HEK293 (cell line): ENCODE data around the gene NUDT22.

Experiments
- CTCF ChIA-PET: fragments of 350-600 bp; formaldehyde crosslinking; extraction: SDS; loops from one replicate; lab custom pipeline; 2021; ENCODE audit warnings: antibody characterized with exemption; lab: Yijun Ruan, JAX
- POLR2A ChIA-PET: fragments of 300-600 bp; formaldehyde crosslinking; extraction: SDS; loops from one replicate; lab custom pipeline; 2020; ENCODE audit warnings: antibody characterized with exemption, inconsistent platforms; lab: Yijun Ruan, JAX
- H3K27ac ChIP-seq: fragments of 200-500 bp; sonication (Bioruptor generic); 2 replicates; pipeline ENCODE4 v1.5.1; 2014; ENCODE audit warnings: low read depth, low read length, control low read depth, inconsistent platforms; ENCODE audit errors: extremely low read depth
- H3K36me3 ChIP-seq, 2 experiments: fragments of 200-500 bp in 1 of 2; sonication (Bioruptor generic) in 1 of 2; 1 replicate in 1 of 2; 2 replicates in 1 of 2; pipeline ENCODE4 v1.5.1; 2014 to 2017; ENCODE audit warnings: inconsistent platforms in 2 of 2, low read length in 2 of 2; ENCODE audit not compliant: control insufficient read depth in 2 of 2, insufficient read depth in 1 of 2
- H3K4me1 ChIP-seq: fragments of 200-500 bp; sonication (Bioruptor generic); 2 replicates; pipeline ENCODE4 v1.5.1; 2014; ENCODE audit warnings: mild to moderate bottlenecking, low read length, inconsistent platforms; ENCODE audit not compliant: control insufficient read depth, insufficient read depth
- H3K4me3 ChIP-seq: 2 replicates; pipeline ENCODE4 v1.5.1; 2011; ENCODE audit warnings: low read depth, mild to moderate bottlenecking, control low read depth, low read length, moderate library complexity
- H3K9me3 ChIP-seq: fragments of 200-500 bp; sonication (Bioruptor generic); 2 replicates; pipeline ENCODE4 v1.5.1; 2014; ENCODE audit warnings: low read depth, low read length, inconsistent platforms; ENCODE audit not compliant: control insufficient read depth, insufficient read depth
- CTCF ChIP-seq: fragments of 450-650 bp; formaldehyde crosslinking; IDR thresholded peaks from 2 replicates; pipeline ENCODE4 v1.5.1; 2016; ENCODE audit warnings: missing biosample characterization, missing genetic modification characterization
- GLIS2 ChIP-seq: fragments of 450-650 bp; formaldehyde crosslinking; IDR thresholded peaks from 2 replicates; pipeline ENCODE4 v1.5.1; 2016; ENCODE audit warnings: missing biosample characterization, missing genetic modification characterization
- HIC1 ChIP-seq: fragments of 450-650 bp; formaldehyde crosslinking; IDR thresholded peaks from 2 replicates; pipeline ENCODE4 v1.5.1; 2016; ENCODE audit warnings: missing biosample characterization, missing genetic modification characterization
- KLF10 ChIP-seq: fragments of 450-650 bp; IDR thresholded peaks from 2 replicates; pipeline ENCODE4 v1.5.1; 2018; ENCODE audit warnings: missing biosample characterization, mild to moderate bottlenecking, missing genetic modification characterization
- KLF7 ChIP-seq: fragments of 450-650 bp; formaldehyde crosslinking; IDR thresholded peaks from 2 replicates; pipeline ENCODE4 v1.5.1; 2016; ENCODE audit warnings: missing biosample characterization, missing genetic modification characterization, borderline replicate concordance
- MZF1 ChIP-seq: fragments of 450-650 bp; formaldehyde crosslinking; IDR thresholded peaks from 2 replicates; pipeline ENCODE4 v1.5.1; 2017; ENCODE audit warnings: missing biosample characterization, missing genetic modification characterization, borderline replicate concordance
- SETDB1 ChIP-seq: IDR thresholded peaks from one replicate; pipeline ENCODE4 v1.6.1; 2017; ENCODE audit warnings: mild to moderate bottlenecking, low read length, moderate library complexity, mixed read lengths; ENCODE audit not compliant: insufficient read length
- SP2 ChIP-seq: fragments of 450-650 bp; formaldehyde crosslinking; IDR thresholded peaks from 2 replicates; pipeline ENCODE4 v1.5.1; 2016; ENCODE audit warnings: missing biosample characterization, missing genetic modification characterization
- SP3 ChIP-seq: fragments of 450-650 bp; formaldehyde crosslinking; IDR thresholded peaks from 2 replicates; pipeline ENCODE4 v1.5.1; 2016; ENCODE audit warnings: missing biosample characterization, missing genetic modification characterization
- YY1 ChIP-seq: fragments of 450-650 bp; formaldehyde crosslinking; IDR thresholded peaks from 2 replicates; pipeline ENCODE4 v1.5.1; 2018; ENCODE audit warnings: missing biosample characterization, missing genetic modification characterization
- ZBTB10 ChIP-seq: fragments of 450-650 bp; formaldehyde crosslinking; IDR thresholded peaks from 2 replicates; pipeline ENCODE4 v1.5.1; 2016; ENCODE audit warnings: missing biosample characterization, missing genetic modification characterization
- ZBTB6 ChIP-seq: fragments of 450-650 bp; formaldehyde crosslinking; IDR thresholded peaks from 2 replicates; pipeline ENCODE4 v1.5.1; 2017; ENCODE audit warnings: missing biosample characterization, missing genetic modification characterization
- ZFHX2 ChIP-seq: fragments of 450-650 bp; formaldehyde crosslinking; conservative IDR thresholded peaks from 2 replicates; pipeline ENCODE4 v1.5.1; 2016; ENCODE audit warnings: missing biosample characterization, missing genetic modification characterization
- ZNF184 ChIP-seq: fragments of 450-650 bp; IDR thresholded peaks from 2 replicates; pipeline ENCODE4 v1.5.1; 2018; ENCODE audit warnings: missing biosample characterization, mild to moderate bottlenecking, missing genetic modification characterization
- ZNF2 ChIP-seq: fragments of 450-650 bp; formaldehyde crosslinking; IDR thresholded peaks from 2 replicates; pipeline ENCODE4 v1.5.1; 2016; ENCODE audit warnings: missing biosample characterization, missing genetic modification characterization
- ZNF223 ChIP-seq: fragments of 450-650 bp; formaldehyde crosslinking; IDR thresholded peaks from 2 replicates; pipeline ENCODE4 v1.5.1; 2016; ENCODE audit warnings: missing biosample characterization, missing genetic modification characterization
- ZNF24 ChIP-seq: fragments of 450-650 bp; formaldehyde crosslinking; IDR thresholded peaks from 2 replicates; pipeline ENCODE4 v1.5.1; 2016; ENCODE audit warnings: missing biosample characterization, missing genetic modification characterization
- ZNF335 ChIP-seq: fragments of 450-650 bp; formaldehyde crosslinking; conservative IDR thresholded peaks from 2 replicates; pipeline ENCODE4 v1.5.1; 2016; ENCODE audit warnings: missing biosample characterization, missing genetic modification characterization
- ZNF398 ChIP-seq: fragments of 450-650 bp; formaldehyde crosslinking; IDR thresholded peaks from 2 replicates; pipeline ENCODE4 v1.5.1; 2017; ENCODE audit warnings: missing biosample characterization, missing genetic modification characterization
- ZNF501 ChIP-seq: fragments of 450-650 bp; formaldehyde crosslinking; IDR thresholded peaks from 2 replicates; pipeline ENCODE4 v1.5.1; 2016; ENCODE audit warnings: missing biosample characterization, missing genetic modification characterization
- ZNF521 ChIP-seq: fragments of 450-650 bp; formaldehyde crosslinking; IDR thresholded peaks from 2 replicates; pipeline ENCODE4 v1.5.1; 2017; ENCODE audit warnings: missing biosample characterization, mild to moderate bottlenecking, missing genetic modification characterization
- ZNF530 ChIP-seq: fragments of 450-650 bp; formaldehyde crosslinking; IDR thresholded peaks from 2 replicates; pipeline ENCODE4 v1.5.1; 2016; ENCODE audit warnings: low read depth, missing biosample characterization, missing genetic modification characterization
- ZNF610 ChIP-seq: fragments of 450-650 bp; formaldehyde crosslinking; IDR thresholded peaks from 2 replicates; pipeline ENCODE4 v1.5.1; 2016; ENCODE audit warnings: missing biosample characterization, missing genetic modification characterization, borderline replicate concordance
- ZNF660 ChIP-seq: fragments of 450-650 bp; IDR thresholded peaks from 2 replicates; pipeline ENCODE4 v1.5.1; 2018; ENCODE audit warnings: missing biosample characterization, mild to moderate bottlenecking, missing genetic modification characterization
- ZXDB ChIP-seq: fragments of 450-650 bp; formaldehyde crosslinking; IDR thresholded peaks from 2 replicates; pipeline ENCODE4 v1.5.1; 2016; ENCODE audit warnings: missing biosample characterization, missing genetic modification characterization

The NUDT22 gene

GRCh38 chr11:64232967-64233315, 6.9 kb downstream of the NUDT22 start:
- Histone ChIP-seq H3K27ac (no peak overlapping the region), H3K9me3 (no peaks in the 10 kb centered on the region), H3K4me3 (no peak overlapping the region), H3K36me3 (peaks cover 0 to 20% of the 10 kb centered on the region in 2 experiments; a peak in 1 of 3 replicates), H3K4me1 (no peaks in the 10 kb centered on the region)
- ChIA-PET POLR2A (interaction anchor here (0.7 to 3.5 kb wide), 4 partner anchors 8 to 172 kb away, joined by 3 to 18 read pairs (median 8); partner anchors contain the start of genes FKBP2 and STIP1), CTCF (interaction anchor here (0.7 to 2.3 kb wide), 6 partner anchors 12 to 396 kb away, joined by 3 to 12 read pairs (median 3); partner anchors contain the start of gene PLCB3)
- TF ChIP-seq ZNF660 (tag by site-specific recombination): no peak
- no peak for TF ChIP-seq ZNF610
- no peak for TF ChIP-seq KLF7 (tag by site-specific recombination)
- TF ChIP-seq ZBTB6 (tag by site-specific recombination): no peak
- TF ChIP-seq ZNF24 (tag by site-specific recombination): no peak
- no peak for TF ChIP-seq ZNF335 (tag by site-specific recombination)
- no peak for TF ChIP-seq ZNF223 (tag by site-specific recombination)
- TF ChIP-seq ZNF398 (tag by site-specific recombination): no peak
- no peak for TF ChIP-seq SETDB1

GRCh38 chr11:64233913-64234586, 8.0 kb downstream of the NUDT22 start, which contains the start of gene VEGFB:
TSS of gene VEGFB (plus strand) at chr11:64234584. CDS start at chr11:64234834, 250 bp downstream.
- Histone ChIP-seq H3K4me3 (peak within 1 kb of the TSS; percentile 43), H3K4me1 (no peaks in the 10 kb centered on the region), H3K36me3 (peaks cover 0 to 31% of the 10 kb centered on the region in 2 experiments; a peak in 1 of 3 replicates), H3K9me3 (no peaks in the 10 kb centered on the region), H3K27ac (peak within 1 kb of the TSS; percentile 68; the same call in 1 of the 2 replicates)
- POLR2A ChIA-PET: interaction anchor here (2.6 to 3.5 kb wide), 2 partner anchors 11 to 49 kb away, joined by 8 to 18 read pairs; partner anchors contain the start of gene STIP1
- CTCF ChIA-PET: interaction anchor here (1.2 kb wide), 1 partner anchor 36 kb away, joined by 3 read pairs; no protein-coding TSS in a partner anchor
- TF ChIP-seq CTCF (tag by site-specific recombination): peak; percentile 22; the same call in 1 of the 2 replicates
- TF ChIP-seq ZNF2: 0 out of 2 replicates have a peak, but pooled peaks have one; percentile 32
- TF ChIP-seq ZNF521: no peak
- TF ChIP-seq ZFHX2 (tag by site-specific recombination): peak; percentile 53
- peak; percentile 60; the same call in 1 of the 2 replicates for TF ChIP-seq ZXDB (tag by site-specific recombination)
- TF ChIP-seq ZNF184: no peak
- TF ChIP-seq GLIS2 (tag by site-specific recombination): peak; percentile 74
- no peak for TF ChIP-seq ZNF501 (tag by site-specific recombination)
- peak; percentile 64 for TF ChIP-seq KLF10 (tag by site-specific recombination)
- TF ChIP-seq MZF1 (tag by site-specific recombination): no peak
- peak; percentile 72 for TF ChIP-seq ZBTB10 (tag by site-specific recombination)
- TF ChIP-seq SP3: peak; percentile 69
- peak; percentile 46 for TF ChIP-seq SP2
- no peak for TF ChIP-seq ZNF530
- TF ChIP-seq YY1 (tag by site-specific recombination): no peak
- 0 out of 2 replicates have a peak, but pooled peaks have one; percentile 41 for TF ChIP-seq HIC1 (tag by site-specific recombination)
